K562 (cell line): ENCODE measurements around the gene CD300LG. TPM values are rescaled to one million over a fixed set of nuclear protein-coding genes. Genes with fewer than 3 reads are reported as not detected.
A peak's percentile ranks its signal among the peaks of the same experiment; 100 is the strongest.

ENCODE experiments used
- ATAC-seq: fragments of 200-7000 bp; cut with Tn5 transposase; 3 replicates; pipeline ENCODE4 v1.9.1; 2020; ENCODE audit warnings: moderate library complexity
- BruUV-seq: library from RNA; stranded (reverse); fragments of 400-500 nt; replicated peaks from 2 replicates; lab custom pipeline; 2021; lab: Mats Ljungman, UMichigan
- CTCF ChIA-PET: fragments of 300-600 bp; formaldehyde crosslinking; extraction: SDS; loops from one replicate; lab custom pipeline; 2021; ENCODE audit warnings: low intra/inter-chr PET ratio; lab: Yijun Ruan, JAX
- POLR2A ChIA-PET: fragments of 300-600, 350-650 bp; sonication (Branson Sonifier 250); formaldehyde crosslinking; extraction: SDS; loops from one replicate; lab custom pipeline; 2021; ENCODE audit warnings: antibody characterized with exemption, inconsistent platforms; lab: Yijun Ruan, JAX
- DNase-seq, 4 experiments: peaks; one replicate each; pipeline versions ENCODE4 v3.0.0 to v3.0.0-alpha.2; 2011 to 2018; ENCODE audit warnings: low spot score in 3 of 4, mixed read lengths in 3 of 4; ENCODE audit errors: extremely low read depth in 1 of 4
- FAIRE-seq: peaks from 2 replicates; lab custom pipeline; 2011; peaks lifted over from hg19 to GRCh38; lab: Jason Lieb, UNC
- H2AFZ ChIP-seq: 2 replicates; pipeline ENCODE4 v1.6.0; 2011; ENCODE audit warnings: low read depth, low read length, control low read depth, inconsistent platforms
- H3K27ac ChIP-seq: fragments of 200-600 bp; 3 replicates; pipeline ENCODE4 v1.8.0; 2011; ENCODE audit warnings: low read depth, mild to moderate bottlenecking, control low read depth, inconsistent platforms, low read length, moderate library complexity, mixed read lengths; ENCODE audit errors: extremely low read depth
- H3K27me3 ChIP-seq, 2 experiments: fragments of 300-600 bp in 1 of 2; 2 replicates in 1 of 2; 3 replicates in 1 of 2; pipeline versions ENCODE4 v1.6.0 to v1.8.0; 2011; ENCODE audit warnings: inconsistent platforms in 2 of 2, low read length in 2 of 2, mild to moderate bottlenecking in 1 of 2, mixed read lengths in 1 of 2, moderate library complexity in 1 of 2; ENCODE audit not compliant: control insufficient read depth in 2 of 2, insufficient read depth in 2 of 2
- H3K36me3 ChIP-seq: fragments of 300-600 bp; 3 replicates; pipeline ENCODE4 v1.8.0; 2011; ENCODE audit warnings: mild to moderate bottlenecking, low read length, inconsistent platforms; ENCODE audit not compliant: control insufficient read depth, insufficient read depth
- H3K4me1 ChIP-seq, 2 experiments: fragments of 200-600 bp in 1 of 2; replicated peaks in 1 of 2; 2 replicates in 1 of 2; 3 replicates in 1 of 2; pipeline versions ENCODE4 v1.5.1 to v1.8.0; 2011; ENCODE audit warnings: inconsistent platforms in 2 of 2, low read length in 2 of 2, mild to moderate bottlenecking in 1 of 2, mixed read lengths in 1 of 2, moderate library complexity in 1 of 2; ENCODE audit not compliant: control insufficient read depth in 2 of 2, insufficient read depth in 2 of 2
- H3K4me2 ChIP-seq: 2 replicates; pipeline ENCODE4 v1.6.1; 2011; ENCODE audit warnings: low read length, control low read depth, inconsistent platforms, mixed read lengths; ENCODE audit not compliant: insufficient read depth
- H3K4me3 ChIP-seq: fragments of 200-600 bp; sonication (generic), shearing (Covaris generic); 2 replicates; pipeline ENCODE4 v1.5.1; 2016; ENCODE audit warnings: control low read depth, inconsistent platforms
- H3K79me2 ChIP-seq: fragments of 200-600 bp; 3 replicates; pipeline ENCODE4 v1.8.0; 2011; ENCODE audit warnings: low read length, inconsistent platforms; ENCODE audit not compliant: control insufficient read depth, insufficient read depth
- H3K9ac ChIP-seq, 2 experiments: 2 replicates each; pipeline versions ENCODE4 v1.6.0 to v1.6.1; 2011; ENCODE audit warnings: low read depth in 2 of 2, low read length in 2 of 2, control low read depth in 1 of 2, inconsistent platforms in 1 of 2, mild to moderate bottlenecking in 1 of 2, mixed read lengths in 1 of 2; ENCODE audit not compliant: insufficient read depth in 1 of 2
- H3K9me1 ChIP-seq: one replicate; pipeline ENCODE4 v1.6.0; 2011; ENCODE audit warnings: inconsistent platforms, mild to moderate bottlenecking, low read length, moderate library complexity; ENCODE audit not compliant: control insufficient read depth, insufficient read depth
- H3K9me3 ChIP-seq: replicated peaks from 2 replicates; pipeline ENCODE4 v1.5.1; 2011; ENCODE audit warnings: low read depth, low read length, inconsistent platforms; ENCODE audit not compliant: control insufficient read depth, insufficient read depth
- H4K20me1 ChIP-seq: replicated peaks from 2 replicates; pipeline ENCODE4 v1.6.1; 2011; ENCODE audit warnings: low read length, inconsistent platforms, mixed read lengths; ENCODE audit not compliant: control insufficient read depth, insufficient read depth
- CHD2 ChIP-seq: IDR thresholded peaks from 2 replicates; pipeline ENCODE4 v1.6.1; 2011; ENCODE audit warnings: low read depth, low read length
- EZH2 ChIP-seq: IDR thresholded peaks from 2 replicates; pipeline ENCODE4 v1.6.1; 2012; ENCODE audit warnings: low read depth, mild to moderate bottlenecking, inconsistent platforms, low read length, borderline replicate concordance
- FOXM1 ChIP-seq, 2 experiments: fragments of 450-650 bp in 1 of 2; sonication (generic) in 1 of 2; formaldehyde crosslinking in 1 of 2; IDR thresholded peaks; 2 replicates each; pipeline versions ENCODE4 v1.6.1 to v1.9.0; 2017 to 2022; ENCODE audit warnings: low read depth in 2 of 2, mild to moderate bottlenecking in 2 of 2, missing genetic modification reagents in 1 of 2, moderate library complexity in 1 of 2
- GABPB1 ChIP-seq: sonication (generic); formaldehyde crosslinking; IDR thresholded peaks from 2 replicates; pipeline ENCODE4 v1.8.0; 2022; ENCODE audit warnings: mild to moderate bottlenecking, missing genetic modification reagents
- IRF9 ChIP-seq: fragments of 450-650 bp; IDR thresholded peaks from 2 replicates; pipeline ENCODE4 v1.6.1; 2016; ENCODE audit warnings: missing biosample characterization, missing genetic modification characterization
- MAZ ChIP-seq, 2 experiments: fragments of 450-650 bp in 1 of 2; sonication (generic) in 1 of 2; formaldehyde crosslinking; IDR thresholded peaks in 1 of 2; conservative IDR thresholded peaks in 1 of 2; 2 replicates each; pipeline versions ENCODE4 v1.4.0 to v1.5.0; 2020; ENCODE audit warnings: mild to moderate bottlenecking in 1 of 2, missing genetic modification reagents in 1 of 2
- PRDM10 ChIP-seq: fragments of 450-650 bp; IDR thresholded peaks from 2 replicates; pipeline ENCODE4 v1.6.1; 2018; ENCODE audit not compliant: partially characterized antibody
- SMARCB1 ChIP-seq: IDR thresholded peaks from 2 replicates; pipeline ENCODE4 v1.6.1; 2011; ENCODE audit warnings: improper control_type of control experiment, low read depth; ENCODE audit not compliant: insufficient read length
- TAF9B ChIP-seq: fragments of 450-650 bp; IDR thresholded peaks from 2 replicates; pipeline ENCODE4 v1.6.1; 2018; ENCODE audit warnings: mild to moderate bottlenecking; ENCODE audit not compliant: partially characterized antibody
- TOE1 ChIP-seq, 2 experiments: fragments of 450-650 bp in 1 of 2; sonication (generic) in 1 of 2; formaldehyde crosslinking in 1 of 2; IDR thresholded peaks; 2 replicates each; pipeline versions ENCODE4 v1.7.1 to v1.8.0; 2016 to 2022; ENCODE audit warnings: borderline replicate concordance in 2 of 2, mild to moderate bottlenecking in 2 of 2, antibody characterized with exemption in 1 of 2, inconsistent platforms in 1 of 2, low read depth in 1 of 2, missing genetic modification reagents in 1 of 2, moderate library complexity in 1 of 2
- WGBS: fragments of 100-300 bp; shearing (Covaris generic); methylation state at CpG from one replicate; pipeline ENCODE4 v1.1.6; 2016; ENCODE audit warnings: low coverage, mixed read lengths; ENCODE audit not compliant: insufficient coverage; ENCODE audit errors: missing lambda C conversion rate; 5-methylcytosine and 5-hydroxymethylcytosine counted together
- in situ Hi-C: fragments of 300-500 bp; cut with MboI; formaldehyde crosslinking; loops from 4 replicates; pipeline ENCODE4 v1.15.0; 2018; ENCODE audit warnings: inconsistent platforms, mixed read lengths
- intact Hi-C: fragments of 100-400 bp; cut with micrococcal nuclease; formaldehyde crosslinking; loops from 2 replicates; pipeline ENCODE4 v1.14.2; 2022
- polyA plus RNA-seq, 8 experiments: library from polyadenylated mRNA; depleted of rRNA in 4 of 8; stranded (reverse) in 5 of 8; unstranded in 3 of 8; fragments of >200 nt; fragmentation: Nextera tagmentation in 2 of 8; fragmentation: Illumina TruSeq in 1 of 8; extraction: Ambion mirVana in 2 of 8; extraction: Trizol in 1 of 8; gene quantifications; 2 replicates each; pipeline versions ENCODE4 v1.2.1 to v1.2.3, GENCODE V29; 2011 to 2014; ENCODE audit warnings: inconsistent platforms in 1 of 8, missing spikeins in 1 of 8
- total RNA-seq, 7 experiments: library from RNA; depleted of rRNA in 6 of 7; stranded (reverse); fragments of >200 nt in 6 of 7; fragmentation: Illumina TruSeq in 2 of 7; extraction: Trizol in 2 of 7; gene quantifications; 2 replicates each; pipeline versions ENCODE4 v1.2.1 to v1.2.3, GENCODE V29; 2011 to 2021; ENCODE audit warnings: low replicate concordance in 1 of 7
- TF ChIP-seq, protein P1 (sequence below): fragments of 250-450 bp; sonication (Bioruptor Pico); IDR thresholded peaks from 2 replicates; pipeline ENCODE4 v1.4.0; 2020; ENCODE audit warnings: mild to moderate bottlenecking, moderate library complexity

CD300LG gene
- total and polyA plus RNA-seq, 9 of the 15 experiments (the other 6 are each of a cell fraction or from before 2014, with no cell fraction given) = not detected

DNA sequence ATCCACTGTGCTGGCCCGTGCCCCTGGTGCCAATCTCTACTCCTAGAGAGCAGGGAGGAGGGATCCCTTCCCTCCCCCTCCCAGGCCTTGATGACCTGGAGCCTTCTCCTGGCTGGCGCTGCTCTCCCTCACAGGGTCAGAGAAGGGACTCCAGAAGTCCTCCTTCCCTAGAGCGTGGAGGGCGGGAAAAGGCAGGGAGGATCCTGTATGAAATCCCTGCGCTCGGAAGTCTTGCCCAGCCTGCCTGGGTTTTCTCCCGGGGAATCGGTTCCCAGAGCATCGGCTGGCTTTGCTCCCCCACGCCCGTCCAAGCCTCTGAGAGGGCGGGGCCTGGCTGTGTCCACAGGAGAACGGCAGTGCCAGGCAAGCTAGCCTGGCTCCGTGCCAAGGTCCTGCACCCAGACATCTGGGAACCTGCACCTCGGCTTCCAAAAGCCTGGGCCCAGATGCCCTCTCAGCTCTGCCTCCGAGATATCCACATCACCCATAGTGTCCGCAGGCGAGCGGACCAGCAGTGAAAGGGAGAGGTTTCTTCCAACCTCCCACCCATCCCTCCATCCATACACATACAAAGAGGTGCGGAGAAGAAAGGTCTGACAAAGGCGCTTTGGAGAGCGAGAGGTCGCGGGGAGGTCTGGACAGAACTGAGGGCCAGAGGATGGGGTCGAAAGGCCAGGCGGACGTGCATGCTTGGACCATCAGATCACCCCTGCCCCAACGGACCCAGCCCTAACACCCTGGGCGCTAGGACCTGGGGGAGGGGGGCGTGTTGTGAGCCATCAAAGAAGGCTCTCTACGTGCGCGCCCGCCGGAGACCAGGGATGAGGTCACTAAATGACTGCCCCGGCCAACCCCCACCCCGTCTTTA lies 59.2 kb downstream of the CD300LG start:
- ATAC-seq (peak; percentile 65), FAIRE-seq (no peak), DNase-seq (peak in 3 of 4 experiments; percentile 31 to 68 (median 67))
- no peaks in the 10 kb centered on the region for H3K36me3 ChIP-seq
- no peaks in the 10 kb centered on the region for H3K9me1 ChIP-seq
- in situ Hi-C loops (no loop called here), intact Hi-C loops (no loop called here)
- H2AFZ ChIP-seq = no peak overlapping the region
- 7% methylated on average over 21 of the region's 37 CpGs for WGBS
- H3K4me1 ChIP-seq = peaks cover 0 to 23% of the 10 kb centered on the region in 2 experiments; a peak in 3 of 5 replicates
- BruUV-seq = no TSS peak
- H3K4me3 ChIP-seq = no peak overlapping the region
- no peak overlapping the region for H3K27ac ChIP-seq
- H4K20me1 ChIP-seq = peaks cover 6% of the 10 kb centered on the region; the same call in 1 of the 2 replicates
- H3K79me2 ChIP-seq = no peaks in the 10 kb centered on the region
- CTCF ChIA-PET = no interaction called here
- POLR2A ChIA-PET = interaction anchor here (0.6 kb wide), 1 partner anchor 241 kb away, joined by 3 read pairs; no protein-coding TSS in a partner anchor
- no peaks in the 10 kb centered on the region for H3K9me3 ChIP-seq
- peak overlapping the region in 1 of 2 experiments; percentile 42; a peak in 1 of 4 replicates for H3K9ac ChIP-seq
- H3K4me2 ChIP-seq = no peak overlapping the region
- peaks cover 27 to 50% of the 10 kb centered on the region in 2 experiments for H3K27me3 ChIP-seq
- TF ChIP-seq GABPB1 (CRISPR knock-in tag) (no peak), IRF9 (tag) (no peak), TOE1 (IDR thresholded peaks at IDR 0.05; ENCODE audit: borderline replicate concordance) (0 out of 2 replicates have a peak, but pooled peaks have one; percentile 20), TOE1 (CRISPR knock-in tag; IDR thresholded peaks at IDR 0.05; ENCODE audit: borderline replicate concordance, low read depth) (no peak), TAF9B (no peak), CHD2 (no peak), MAZ (CRISPR knock-in tag; conservative IDR thresholded peaks at IDR 0.05 in 1 of 2, IDR thresholded peaks at IDR 0.05 in 1 of 2) (0 out of 4 replicates have a peak, but pooled peaks of 1 of the 2 experiments have one; percentile 5), EZH2 (peak; percentile 68; the same call in 1 of the 2 replicates), FOXM1 (IDR thresholded peaks at IDR 0.05; ENCODE audit: low read depth) (no peak), FOXM1 (CRISPR knock-in tag; IDR thresholded peaks at IDR 0.05; ENCODE audit: low read depth) (no peak), PRDM10 (no peak), SMARCB1 (no peak)
- TF ChIP-seq, protein P1, sequence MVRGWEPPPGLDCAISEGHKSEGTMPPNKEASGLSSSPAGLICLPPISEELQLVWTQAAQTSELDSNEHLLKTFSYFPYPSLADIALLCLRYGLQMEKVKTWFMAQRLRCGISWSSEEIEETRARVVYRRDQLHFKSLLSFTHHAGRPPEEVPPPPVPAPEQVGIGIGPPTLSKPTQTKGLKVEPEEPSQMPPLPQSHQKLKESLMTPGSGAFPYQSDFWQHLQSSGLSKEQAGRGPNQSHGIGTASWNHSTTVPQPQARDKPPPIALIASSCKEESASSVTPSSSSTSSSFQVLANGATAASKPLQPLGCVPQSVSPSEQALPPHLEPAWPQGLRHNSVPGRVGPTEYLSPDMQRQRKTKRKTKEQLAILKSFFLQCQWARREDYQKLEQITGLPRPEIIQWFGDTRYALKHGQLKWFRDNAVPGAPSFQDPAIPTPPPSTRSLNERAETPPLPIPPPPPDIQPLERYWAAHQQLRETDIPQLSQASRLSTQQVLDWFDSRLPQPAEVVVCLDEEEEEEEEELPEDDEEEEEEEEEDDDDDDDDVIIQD (CRISPR knock-in tag) = no peak
